Right atrium auricular region (tissue), 2 donors: Measurements from ENCODE around the gene AKR1D1. TPM values are rescaled to one million over a fixed set of nuclear protein-coding genes. Genes with fewer than 3 reads are reported as not detected.
"Not testable (repeated sequence)": the region's sequence is repeated elsewhere in the genome, so short reads cannot be mapped to it uniquely, and the experiment has no call there.

Source experiments
- DNase-seq: peaks from one replicate; pipeline ENCODE4 v3.0.0-alpha.2; 2019; ENCODE audit warnings: low spot score
- H3K27ac ChIP-seq, 2 donors: fragments of 200-600 bp; sonication (generic); 1 replicate in 1 of 2; 2 replicates in 1 of 2; pipeline ENCODE4 v1.5.1; 2016 to 2019
- H3K27me3 ChIP-seq, 2 donors: fragments of 200-600 bp; sonication (generic); one replicate each; pipeline versions ENCODE4 v1.5.1 to v1.6.0; 2017 to 2019
- H3K36me3 ChIP-seq: fragments of 200-600 bp; sonication (generic); one replicate; pipeline ENCODE4 v1.5.1; 2016
- H3K4me1 ChIP-seq, 2 donors: fragments of 200-600 bp; sonication (generic); one replicate each; pipeline versions ENCODE4 v1.5.1 to v1.6.0; 2017 to 2019
- H3K4me3 ChIP-seq, 2 donors: fragments of 200-600 bp; sonication (generic); 1 replicate in 1 of 2; 2 replicates in 1 of 2; pipeline ENCODE4 v1.5.1; 2017 to 2019; ENCODE audit warnings: mild to moderate bottlenecking in 1 of 2, moderate library complexity in 1 of 2
- H3K9me3 ChIP-seq, 2 donors: fragments of 200-600 bp; sonication (generic); one replicate each; pipeline ENCODE4 v1.5.1; 2019
- total RNA-seq, 2 donors: library from RNA; depleted of rRNA; stranded (reverse); fragments of >200 nt; gene quantifications; one replicate each; pipeline ENCODE4 v1.1.0, GENCODE V29; 2016
- TF ChIP-seq, protein P1 (sequence below), 2 donors: fragments of 200-600 bp; sonication (generic); IDR thresholded peaks; one replicate each; pipeline ENCODE4 v1.5.1; 2019; ENCODE audit warnings: antibody characterized with exemption in 2 of 2

AKR1D1 gene
- total RNA-seq, 2 donors from 2014 or later = not detected

- TF ChIP-seq, protein P1, sequence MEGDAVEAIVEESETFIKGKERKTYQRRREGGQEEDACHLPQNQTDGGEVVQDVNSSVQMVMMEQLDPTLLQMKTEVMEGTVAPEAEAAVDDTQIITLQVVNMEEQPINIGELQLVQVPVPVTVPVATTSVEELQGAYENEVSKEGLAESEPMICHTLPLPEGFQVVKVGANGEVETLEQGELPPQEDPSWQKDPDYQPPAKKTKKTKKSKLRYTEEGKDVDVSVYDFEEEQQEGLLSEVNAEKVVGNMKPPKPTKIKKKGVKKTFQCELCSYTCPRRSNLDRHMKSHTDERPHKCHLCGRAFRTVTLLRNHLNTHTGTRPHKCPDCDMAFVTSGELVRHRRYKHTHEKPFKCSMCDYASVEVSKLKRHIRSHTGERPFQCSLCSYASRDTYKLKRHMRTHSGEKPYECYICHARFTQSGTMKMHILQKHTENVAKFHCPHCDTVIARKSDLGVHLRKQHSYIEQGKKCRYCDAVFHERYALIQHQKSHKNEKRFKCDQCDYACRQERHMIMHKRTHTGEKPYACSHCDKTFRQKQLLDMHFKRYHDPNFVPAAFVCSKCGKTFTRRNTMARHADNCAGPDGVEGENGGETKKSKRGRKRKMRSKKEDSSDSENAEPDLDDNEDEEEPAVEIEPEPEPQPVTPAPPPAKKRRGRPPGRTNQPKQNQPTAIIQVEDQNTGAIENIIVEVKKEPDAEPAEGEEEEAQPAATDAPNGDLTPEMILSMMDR (IDR thresholded peaks at IDR 0.05) = no peak
- DNase-seq = no peak
- H3K27me3 ChIP-seq = no peaks in the 10 kb centered on the region
Observed at GRCh38 chr7:138142583-138143201, 66.4 kb downstream of the AKR1D1 start.

GRCh38 chr7:138144958-138145357 lies 68.7 kb downstream of the AKR1D1 start:
- no peak overlapping the region for H3K4me3 ChIP-seq
- H3K36me3 ChIP-seq = no peaks in the 10 kb centered on the region
- no peaks in the 10 kb centered on the region for H3K9me3 ChIP-seq
- no peak overlapping the region for H3K27ac ChIP-seq
- no peaks in the 10 kb centered on the region for H3K4me1 ChIP-seq
- no peak for DNase-seq
- no peaks in the 10 kb centered on the region for H3K27me3 ChIP-seq
- TF ChIP-seq, protein P1 (IDR thresholded peaks at IDR 0.05) = no peak

More at GRCh38 chr7:138142583-138143201, 66.4 kb downstream of the AKR1D1 start:
- Histone ChIP-seq H3K9me3 (no peaks in the 10 kb centered on the region), H3K4me3 (no peak overlapping the region), H3K36me3 (no peaks in the 10 kb centered on the region), H3K4me1 (no peaks in the 10 kb centered on the region), H3K27ac (no peak overlapping the region)

- not testable (repeated sequence) for H3K36me3 ChIP-seq, DNase-seq, H3K9me3 ChIP-seq, H3K4me1 ChIP-seq, H3K4me3 ChIP-seq, H3K27ac ChIP-seq, H3K27me3 ChIP-seq
Observed at GRCh38 chr7:138146221-138146620, 70.0 kb downstream of the AKR1D1 start.

DNA sequence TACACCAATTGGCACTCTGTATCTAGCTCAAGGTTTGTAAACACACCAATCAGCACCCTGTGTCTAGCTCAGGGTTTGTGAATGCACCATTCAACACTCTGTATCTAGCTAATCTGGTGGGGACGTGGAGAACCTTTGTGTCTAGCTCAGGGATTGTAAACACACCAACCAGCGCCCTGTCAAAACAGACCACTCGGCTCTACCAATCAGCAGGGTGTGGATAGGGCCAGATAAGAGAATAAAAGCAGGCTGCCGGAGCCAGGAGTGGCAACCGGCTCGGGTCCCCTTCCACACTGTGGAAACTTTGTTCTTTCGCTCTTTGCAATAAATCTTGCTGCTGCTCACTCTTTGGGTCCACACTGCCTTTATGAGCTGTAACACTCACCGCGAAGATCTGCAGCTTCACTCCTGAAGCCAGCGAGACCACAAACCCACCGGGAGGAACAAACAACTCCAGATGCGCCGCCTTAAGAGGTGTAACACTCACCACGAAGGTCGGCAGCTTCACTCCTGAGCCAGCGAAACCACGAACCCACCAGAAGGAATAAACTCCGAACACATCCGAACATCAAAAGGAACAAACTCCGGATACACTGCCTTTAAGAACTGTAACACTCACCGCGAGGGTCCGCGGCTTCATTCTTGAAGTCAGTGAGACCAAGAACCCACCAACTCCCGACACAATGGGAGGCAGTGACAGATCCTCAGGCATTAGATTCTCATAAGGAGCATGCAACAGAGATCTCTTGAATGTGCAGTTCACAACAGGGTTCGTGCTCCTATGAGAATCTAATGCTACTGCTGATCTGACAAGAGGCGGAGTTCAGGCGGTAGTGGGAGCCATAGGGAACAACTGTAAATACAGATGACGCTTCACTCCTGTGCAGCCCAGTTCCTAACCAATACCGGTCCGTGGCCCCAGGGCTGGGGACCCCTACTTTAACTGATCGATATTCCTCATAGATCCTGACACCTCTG lies 70.8 kb downstream of the AKR1D1 start:
- H3K4me3 ChIP-seq, H3K27ac ChIP-seq, DNase-seq, H3K9me3 ChIP-seq, H3K36me3 ChIP-seq, H3K27me3 ChIP-seq, H3K4me1 ChIP-seq: not testable (repeated sequence)

DNA sequence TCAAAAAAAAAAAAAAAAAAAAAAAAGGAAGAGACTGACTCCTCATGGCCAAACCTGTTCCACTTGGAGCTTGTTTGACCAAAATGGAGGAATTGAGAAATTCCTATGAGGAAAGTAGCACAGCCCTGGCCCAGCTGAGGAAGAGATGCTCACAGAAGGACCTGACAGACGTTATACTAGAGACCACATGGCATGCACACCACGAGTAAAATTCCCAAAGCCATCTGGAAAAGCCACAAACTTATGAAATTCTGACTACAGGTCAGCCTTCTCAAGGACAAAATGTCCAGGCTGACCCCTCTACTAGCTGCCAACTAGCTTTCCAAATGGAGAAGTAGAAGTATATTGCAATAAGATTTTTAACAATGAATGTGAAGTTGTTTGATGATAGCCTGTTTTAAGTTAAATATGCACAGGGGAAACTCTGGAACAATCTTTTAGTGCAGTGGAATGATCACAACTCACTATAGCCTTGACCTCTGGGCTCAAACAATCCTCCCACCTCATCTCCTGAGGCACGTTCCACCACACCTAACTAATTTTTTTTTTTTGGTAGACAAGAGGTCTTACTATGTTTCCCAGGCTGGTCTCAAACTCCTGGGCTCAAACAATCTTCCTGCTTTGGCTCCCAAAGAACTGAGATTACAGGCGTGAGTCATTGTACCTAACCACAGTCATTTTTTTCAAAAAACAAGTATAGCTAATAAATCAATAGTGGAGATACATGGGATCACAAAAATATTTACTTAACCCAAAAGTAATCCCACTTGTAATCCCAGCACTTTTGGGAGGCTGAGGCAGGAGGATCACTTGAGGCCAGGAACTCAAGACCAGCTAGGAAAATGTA lies 75.7 kb downstream of the AKR1D1 start:
- no peak for DNase-seq
- TF ChIP-seq, protein P1 (IDR thresholded peaks at IDR 0.05) = no peak
- no peak overlapping the region for H3K4me3 ChIP-seq
- H3K27me3 ChIP-seq = no peaks in the 10 kb centered on the region
- H3K36me3 ChIP-seq = no peaks in the 10 kb centered on the region
- no peak overlapping the region for H3K27ac ChIP-seq
- no peaks in the 10 kb centered on the region for H3K4me1 ChIP-seq
- H3K9me3 ChIP-seq = no peaks in the 10 kb centered on the region

DNA sequence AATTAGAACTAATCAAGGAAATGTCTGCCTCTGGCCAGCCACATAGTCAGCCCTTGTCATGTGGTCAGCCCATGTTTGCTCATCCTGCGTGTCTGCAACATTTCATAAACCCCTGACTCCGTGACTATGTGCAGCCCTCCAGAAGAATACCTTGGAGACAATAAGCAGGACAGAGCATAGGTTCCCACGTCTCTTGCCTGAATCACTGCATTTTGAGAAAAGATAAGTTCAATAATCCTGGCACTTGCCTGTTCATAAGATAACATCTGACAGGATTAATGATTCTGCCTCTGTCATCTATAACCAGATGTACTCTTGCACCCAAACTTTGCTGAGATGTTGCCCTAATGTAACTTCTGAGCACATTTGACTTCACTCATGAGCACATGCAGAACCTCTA lies 78.4 kb downstream of the AKR1D1 start:
- TF ChIP-seq, protein P1 (IDR thresholded peaks at IDR 0.05) = no peak
- H3K9me3 ChIP-seq = no peaks in the 10 kb centered on the region
- no peak overlapping the region for H3K4me3 ChIP-seq
- no peak for DNase-seq
- no peaks in the 10 kb centered on the region for H3K27me3 ChIP-seq
- no peak overlapping the region for H3K27ac ChIP-seq
- H3K4me1 ChIP-seq = no peaks in the 10 kb centered on the region
- no peaks in the 10 kb centered on the region for H3K36me3 ChIP-seq
